ENCODE results near the gene CAMK2G.
"Not testable (repeated sequence)": the region's sequence is repeated elsewhere in the genome, so short reads cannot be mapped to it uniquely, and the experiment has no call there.

The CAMK2G gene

GRCh38 chr10:73788864-73789658 is 85.3 kb downstream of the CAMK2G start:
- DNase-seq, result no peak

DNA sequence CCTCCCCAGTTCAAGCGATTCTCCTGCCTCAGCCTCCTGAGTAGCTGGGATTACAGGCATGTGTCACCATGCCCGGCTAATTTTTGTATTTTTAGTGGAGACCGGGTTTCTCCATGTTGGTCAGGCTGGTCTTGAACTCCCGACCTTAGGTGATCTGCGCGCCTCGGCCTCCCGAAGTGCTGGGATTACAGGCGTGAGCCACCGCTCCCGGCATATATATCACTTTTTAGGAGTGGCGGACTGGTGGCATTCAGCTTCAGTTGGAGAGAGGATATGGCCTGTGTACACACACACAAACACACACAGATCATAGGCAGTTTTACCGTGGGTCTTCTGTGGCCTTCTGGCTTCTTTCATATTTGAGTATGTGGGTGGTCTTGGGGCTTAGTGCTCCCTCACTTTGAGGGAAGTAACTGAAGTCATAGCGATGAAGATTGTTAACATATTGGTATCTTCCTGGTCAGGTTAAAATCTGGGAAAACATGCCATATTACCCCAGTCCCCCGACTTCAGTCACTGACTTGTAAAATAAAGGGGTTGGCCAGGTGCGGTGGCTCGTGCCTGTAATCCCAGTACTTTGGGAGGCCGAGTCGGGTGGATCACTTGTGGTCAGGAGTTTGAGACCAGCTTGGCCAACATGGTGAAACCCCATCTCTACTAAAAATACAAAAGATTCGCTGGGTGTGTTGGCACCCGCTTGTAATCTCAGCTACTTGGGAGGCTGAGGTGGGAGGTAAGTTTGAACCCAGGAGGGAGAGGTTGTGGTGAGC is 87.1 kb downstream of the CAMK2G start:
- not testable (repeated sequence) for DNase-seq

DNA sequence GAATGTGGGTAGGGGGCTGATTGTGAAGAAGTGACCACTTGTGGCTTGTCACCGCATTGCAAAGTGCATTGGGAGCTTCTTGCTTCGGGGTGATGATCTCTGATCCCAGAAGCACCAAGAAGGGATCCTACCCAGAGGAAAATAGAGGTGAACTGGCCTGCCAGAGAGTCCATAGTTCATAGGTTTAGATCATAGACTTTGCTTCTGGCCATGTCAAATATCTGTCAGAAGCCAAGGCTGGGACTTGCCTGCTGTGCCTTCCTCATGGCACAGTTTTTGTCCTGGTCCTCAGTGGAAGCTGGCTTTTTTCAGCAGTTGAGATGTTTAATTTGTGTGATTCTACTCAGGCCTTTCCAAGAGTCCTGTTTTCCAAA is 87.9 kb downstream of the CAMK2G start:
- no peak for DNase-seq

DNA sequence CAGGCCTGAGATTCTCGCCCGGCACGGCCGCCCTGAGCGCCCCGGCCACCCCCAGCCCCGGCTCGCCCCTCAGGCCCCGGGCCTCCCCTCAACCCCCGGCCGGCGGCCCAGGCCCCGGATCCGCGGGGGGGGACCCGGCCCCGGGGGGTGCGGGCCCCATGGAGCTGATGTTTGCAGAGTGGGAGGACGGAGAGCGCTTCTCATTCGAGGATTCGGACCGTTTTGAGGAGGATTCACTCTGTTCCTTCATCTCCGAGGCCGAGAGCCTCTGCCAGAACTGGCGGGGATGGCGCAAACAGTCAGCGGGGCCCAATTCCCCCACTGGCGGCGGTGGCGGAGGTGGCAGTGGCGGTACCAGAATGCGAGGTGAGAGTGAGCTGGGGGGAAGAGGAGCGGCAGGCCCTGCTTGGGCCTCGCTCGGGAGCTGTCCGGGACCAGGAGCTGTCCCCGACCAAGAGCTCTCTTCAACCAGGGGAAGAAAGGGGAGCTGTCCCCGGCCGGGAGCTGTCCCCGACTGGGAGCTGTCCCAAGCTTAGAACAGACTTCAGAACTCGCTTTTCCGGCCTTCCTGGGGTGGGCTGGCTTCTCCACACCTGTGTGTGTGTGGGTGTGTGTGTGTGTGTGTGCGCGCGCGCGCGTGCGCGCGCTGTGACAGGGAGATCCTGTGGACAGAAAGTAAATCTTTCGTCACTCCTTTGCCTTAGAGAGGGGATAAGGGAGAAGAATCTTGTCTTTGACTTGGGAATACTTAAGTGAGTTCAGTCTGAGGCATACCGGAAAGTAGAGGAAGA is 88.4 kb downstream of the CAMK2G start:
- DNase-seq, result no peak

GRCh38 chr10:73785211-73785720 is 89.1 kb downstream of the CAMK2G start, which contains the start of gene ZSWIM8:
ZSWIM8 (plus strand) TSS chr10:73785606; CDS start chr10:73785879, 273 bp downstream.
- DNase-seq, result peak; percentile 70

DNA sequence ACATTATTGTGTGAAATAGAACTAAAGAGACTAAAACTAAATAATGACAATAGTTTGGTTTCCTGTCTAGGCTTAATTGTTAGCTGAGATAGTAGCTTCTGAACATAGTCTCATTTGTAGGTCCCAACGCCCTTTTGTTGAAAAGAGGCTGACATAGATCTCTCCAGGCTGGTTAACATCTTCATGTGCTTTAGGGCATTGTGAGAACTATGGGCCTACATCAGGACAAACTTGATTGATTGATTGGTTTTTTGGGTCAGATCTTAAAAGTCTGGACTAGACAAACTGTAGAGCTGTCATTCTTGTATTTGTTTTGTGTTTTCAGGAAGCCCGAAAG is 91.6 kb downstream of the CAMK2G start:
- DNase-seq, result no peak

- peak; percentile 18 for DNase-seq
Observed at GRCh38 chr10:73781879-73782748, 92.2 kb downstream of the CAMK2G start, which contains the start of gene CHCHD1. CHCHD1 (plus strand) TSS chr10:73782048; CDS start chr10:73782076, 28 bp downstream.

DNA sequence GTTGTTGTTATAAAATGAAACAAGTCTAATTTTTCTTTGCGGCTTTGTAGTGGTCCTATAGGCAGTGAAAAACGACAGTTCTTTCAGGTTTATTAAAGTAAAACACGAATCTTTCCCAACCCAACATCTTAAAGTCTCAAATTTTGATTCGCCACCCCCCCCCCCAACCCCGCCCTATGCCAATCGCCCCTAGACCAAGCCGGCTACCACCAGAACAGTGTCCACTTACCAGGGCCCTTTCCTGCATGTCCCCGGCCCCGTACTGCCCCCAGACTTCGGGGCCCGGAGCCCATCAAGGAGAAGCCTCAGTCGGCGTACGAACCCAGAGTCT is 92.8 kb downstream of the CAMK2G start:
- DNase-seq, result no peak

DNA sequence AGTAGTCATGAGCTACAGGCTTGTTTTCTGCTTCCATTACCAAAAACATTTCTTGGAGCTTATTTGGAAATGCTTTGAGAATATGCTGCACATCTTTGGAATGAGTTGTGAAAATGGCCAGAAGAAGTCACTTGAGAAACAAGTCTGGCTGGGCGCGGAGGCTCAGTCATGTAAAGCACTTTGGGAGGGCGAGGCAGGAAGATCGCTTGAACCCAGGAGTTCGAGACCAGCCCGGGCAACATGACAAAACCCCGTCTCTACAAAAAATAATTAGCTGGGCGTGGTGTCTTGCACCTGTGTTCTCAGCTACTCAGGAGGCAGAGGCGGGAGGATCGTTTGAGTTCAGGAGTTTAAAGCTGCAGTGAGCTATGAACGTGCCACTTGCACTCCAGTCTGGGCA is 93.4 kb downstream of the CAMK2G start:
- DNase-seq, result no peak

GRCh38 chr10:73780301-73780700 is 94.1 kb downstream of the CAMK2G start:
- no peak for DNase-seq

DNA sequence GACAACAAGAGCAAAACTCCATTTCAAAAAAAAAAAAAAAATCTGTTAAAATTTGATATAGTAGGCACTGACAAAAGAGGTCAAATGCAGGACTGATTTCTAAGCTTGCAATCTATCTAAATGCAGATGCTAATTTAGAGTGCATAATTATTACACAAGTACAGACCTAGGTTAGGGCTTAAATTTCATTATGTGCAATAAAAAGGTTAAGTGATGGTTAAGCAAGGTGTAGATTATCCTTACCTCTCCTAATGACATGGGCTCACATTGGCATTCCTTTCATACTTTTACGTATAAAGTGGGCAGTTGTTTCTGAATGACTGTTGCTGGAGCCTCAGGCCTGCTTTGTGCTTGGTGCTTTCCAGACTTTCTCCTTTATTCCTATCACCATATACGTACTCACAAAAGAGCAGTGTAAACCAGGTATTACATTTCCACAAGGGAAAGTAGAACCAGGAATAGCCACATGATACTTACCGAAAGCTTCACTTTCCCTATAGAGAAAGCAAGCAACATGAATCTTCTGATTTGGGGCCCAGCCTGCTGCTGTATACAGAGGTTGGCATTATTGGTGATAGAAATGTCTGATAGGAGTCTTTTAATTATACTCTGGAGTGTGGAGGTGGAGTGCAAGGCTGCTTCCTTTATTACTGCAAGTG is 94.7 kb downstream of the CAMK2G start:
- no peak for DNase-seq

GRCh38 chr10:73779018-73779417 is 95.3 kb downstream of the CAMK2G start:
- no peak for DNase-seq

DNA sequence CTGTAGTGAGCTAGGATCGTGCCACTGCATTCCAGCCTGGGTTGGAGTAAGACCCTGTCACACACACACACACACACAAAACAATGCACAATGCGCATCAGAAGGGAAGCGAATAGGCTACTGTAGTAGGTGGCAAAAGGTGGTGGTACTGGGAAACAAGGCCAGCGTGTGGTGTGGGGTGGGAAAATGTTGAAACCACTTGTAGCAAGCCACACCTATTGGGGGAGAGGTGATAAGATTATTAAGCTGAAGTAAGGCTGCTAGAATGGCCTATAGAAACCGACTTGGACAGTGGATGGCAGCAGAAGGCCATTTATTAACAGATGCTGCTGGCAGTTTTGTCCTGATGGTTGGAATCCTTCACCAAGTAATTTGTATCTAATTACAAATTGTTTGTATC is 99.7 kb downstream of the CAMK2G start:
- no peak for DNase-seq

DNA sequence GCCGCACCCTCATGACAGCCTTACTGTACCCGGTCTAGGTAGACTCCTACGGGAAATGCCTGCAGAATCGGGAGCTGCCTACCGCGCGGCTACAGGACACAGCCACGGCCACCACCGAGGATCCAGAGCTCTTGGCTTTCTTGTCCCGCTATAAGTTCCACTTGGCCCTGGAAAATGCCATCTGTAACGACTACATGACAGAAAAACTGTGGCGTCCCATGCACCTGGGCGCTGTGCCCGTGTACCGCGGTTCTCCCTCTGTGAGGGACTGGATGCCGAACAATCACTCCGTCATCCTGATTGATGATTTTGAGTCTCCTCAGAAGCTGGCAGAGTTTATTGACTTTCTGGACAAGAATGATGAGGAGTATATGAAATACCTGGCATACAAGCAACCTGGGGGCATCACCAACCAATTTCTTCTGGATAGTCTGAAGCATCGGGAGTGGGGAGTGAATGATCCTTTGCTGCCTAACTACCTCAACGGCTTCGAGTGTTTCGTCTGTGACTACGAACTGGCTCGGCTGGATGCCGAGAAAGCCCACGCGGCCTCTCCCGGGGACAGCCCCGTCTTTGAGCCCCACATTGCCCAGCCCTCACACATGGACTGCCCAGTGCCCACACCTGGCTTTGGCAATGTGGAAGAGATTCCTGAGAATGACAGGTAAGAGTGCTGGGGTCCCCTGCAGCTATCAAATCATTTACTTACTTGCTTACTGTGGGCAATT is 101.0 kb downstream of the CAMK2G start:
- no peak for DNase-seq

GRCh38 chr10:73772281-73773151 is 101.8 kb downstream of the CAMK2G start:
- no peak for DNase-seq

GRCh38 chr10:73771722-73772280 is 102.6 kb downstream of the CAMK2G start:
- no peak for DNase-seq

- no peak for DNase-seq
Observed at GRCh38 chr10:73769396-73769795, 105.0 kb downstream of the CAMK2G start.

DNA sequence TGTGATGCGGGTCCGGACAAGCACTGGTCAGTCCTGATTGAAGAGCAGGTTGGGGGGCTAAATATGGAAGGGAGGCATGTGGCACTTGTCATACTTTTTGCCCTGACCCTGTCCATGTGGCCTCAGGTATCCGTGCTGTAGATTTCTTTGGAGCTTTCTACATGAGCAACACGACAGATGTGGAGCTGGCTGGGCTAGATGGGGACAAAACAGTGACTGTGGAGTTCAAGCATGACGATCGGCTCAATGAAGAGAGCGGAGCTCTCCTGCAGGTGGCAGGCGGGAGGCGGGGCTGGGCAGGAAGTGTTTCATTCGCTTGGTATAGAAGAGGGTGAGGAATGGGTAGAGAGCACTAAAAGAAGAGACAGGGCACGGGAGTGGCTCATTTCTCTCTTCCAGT is 105.5 kb downstream of the CAMK2G start:
- no peak for DNase-seq

DNA sequence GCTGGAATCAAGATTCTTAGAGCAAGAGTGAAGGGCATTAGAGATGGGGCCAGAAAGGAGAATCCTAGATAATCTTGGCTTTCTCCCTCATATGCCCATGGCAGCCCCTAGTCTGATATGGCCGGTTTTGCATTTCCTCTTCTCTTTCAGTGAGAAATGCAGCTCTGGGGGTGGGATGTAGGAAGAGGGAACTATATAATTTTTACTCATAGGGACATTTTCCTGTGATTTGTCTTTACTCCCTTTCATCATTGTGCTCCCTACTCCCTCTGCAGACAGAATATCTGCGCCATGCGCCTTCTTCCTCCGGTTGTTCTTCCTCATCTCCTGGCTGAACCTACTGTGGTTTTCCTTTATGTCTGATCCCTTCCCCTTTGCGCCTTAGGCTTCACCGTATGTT is 109.3 kb downstream of the CAMK2G start:
- DNase-seq, result no peak

DNA sequence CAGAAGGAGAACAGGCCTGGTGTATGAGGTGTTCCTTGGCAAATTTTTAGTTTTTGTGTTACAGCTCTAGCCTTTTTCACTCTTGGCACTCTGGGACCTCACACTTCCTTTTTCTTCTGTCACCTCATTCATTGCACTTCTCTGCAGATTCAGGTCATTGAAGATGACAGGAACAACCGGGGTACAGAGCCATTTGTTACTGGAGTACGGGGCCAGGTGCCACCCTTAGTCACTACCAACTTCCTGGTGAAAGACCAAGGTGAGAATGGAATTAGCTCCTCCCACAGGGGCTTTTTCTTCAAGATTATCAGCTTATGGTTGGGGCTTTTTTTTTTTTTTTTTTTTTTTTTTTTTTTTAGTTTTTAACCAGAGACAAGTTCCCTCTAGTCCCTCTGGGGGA is 111.0 kb downstream of the CAMK2G start:
- DNase-seq, result no peak

Measured in NCI-H1436 treated with DMSO at 0.1 percent for 48 hours (cell line).